GM20000 (cell line): ENCODE measurements around the gene PEAR1.

ENCODE experiments used
- DNase-seq: peaks from one replicate; pipeline ENCODE4 v3.0.0; 2012; ENCODE audit warnings: low spot score
- TF ChIP-seq, protein P1 (sequence below): IDR thresholded peaks from 2 replicates; pipeline ENCODE4 v1.5.1; 2012; ENCODE audit warnings: mild to moderate bottlenecking, control low read depth; ENCODE audit errors: extremely low read depth, missing control alignments

The PEAR1 gene

DNA sequence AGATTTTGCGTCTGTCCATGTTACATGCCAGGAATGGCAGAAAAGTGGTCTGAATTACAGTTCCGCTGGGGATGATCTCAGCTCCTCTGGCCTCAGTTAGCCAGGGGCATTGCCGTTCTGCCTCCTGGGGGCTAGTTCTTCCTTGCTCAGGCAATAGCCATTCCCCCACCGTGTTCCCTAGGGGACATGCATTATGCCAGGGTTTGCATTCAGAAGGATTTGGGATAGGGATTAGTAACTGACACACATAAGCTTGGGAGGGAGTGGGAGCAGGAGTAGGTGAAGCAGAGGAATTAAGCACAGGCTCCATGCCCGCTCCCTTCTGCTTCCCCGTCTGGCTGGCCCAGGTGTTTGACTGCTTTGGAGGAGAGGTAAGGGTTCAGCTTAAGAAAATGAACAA is 39.6 kb downstream of the PEAR1 start:
- TF ChIP-seq, protein P1, sequence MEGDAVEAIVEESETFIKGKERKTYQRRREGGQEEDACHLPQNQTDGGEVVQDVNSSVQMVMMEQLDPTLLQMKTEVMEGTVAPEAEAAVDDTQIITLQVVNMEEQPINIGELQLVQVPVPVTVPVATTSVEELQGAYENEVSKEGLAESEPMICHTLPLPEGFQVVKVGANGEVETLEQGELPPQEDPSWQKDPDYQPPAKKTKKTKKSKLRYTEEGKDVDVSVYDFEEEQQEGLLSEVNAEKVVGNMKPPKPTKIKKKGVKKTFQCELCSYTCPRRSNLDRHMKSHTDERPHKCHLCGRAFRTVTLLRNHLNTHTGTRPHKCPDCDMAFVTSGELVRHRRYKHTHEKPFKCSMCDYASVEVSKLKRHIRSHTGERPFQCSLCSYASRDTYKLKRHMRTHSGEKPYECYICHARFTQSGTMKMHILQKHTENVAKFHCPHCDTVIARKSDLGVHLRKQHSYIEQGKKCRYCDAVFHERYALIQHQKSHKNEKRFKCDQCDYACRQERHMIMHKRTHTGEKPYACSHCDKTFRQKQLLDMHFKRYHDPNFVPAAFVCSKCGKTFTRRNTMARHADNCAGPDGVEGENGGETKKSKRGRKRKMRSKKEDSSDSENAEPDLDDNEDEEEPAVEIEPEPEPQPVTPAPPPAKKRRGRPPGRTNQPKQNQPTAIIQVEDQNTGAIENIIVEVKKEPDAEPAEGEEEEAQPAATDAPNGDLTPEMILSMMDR, result no peak
- DNase-seq, result no peak

DNA sequence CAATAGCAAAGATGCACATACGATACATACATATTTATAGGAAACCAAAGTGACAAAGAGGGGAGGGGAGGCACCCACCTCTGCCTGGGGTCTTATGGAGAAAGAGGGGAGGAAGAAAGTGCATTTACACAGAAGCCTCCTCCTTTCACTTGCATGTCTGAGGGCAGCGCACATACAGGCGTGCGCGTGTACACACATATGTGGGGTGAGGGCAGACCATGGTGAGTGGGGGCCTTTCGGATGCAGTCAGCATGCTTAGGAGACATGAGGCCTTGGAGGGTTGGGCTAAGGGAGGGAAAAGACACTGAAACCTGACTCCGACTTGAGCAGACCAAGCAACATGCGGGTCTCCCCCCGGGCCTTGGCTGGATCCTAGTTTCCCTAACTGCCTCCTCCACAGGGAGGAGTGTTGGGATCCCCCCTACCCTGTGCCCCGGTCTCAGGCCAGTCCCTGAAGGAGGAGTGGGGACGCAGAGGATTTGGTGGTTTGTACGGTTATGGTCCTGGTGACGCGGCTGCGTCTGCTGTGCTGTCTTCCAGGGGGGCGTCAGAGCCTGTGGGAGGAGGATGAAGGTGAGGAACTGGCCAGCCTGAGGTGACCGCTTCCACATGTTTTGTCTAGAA is 42.1 kb downstream of the PEAR1 start:
- no peak for DNase-seq
- TF ChIP-seq, protein P1, result no peak

DNA sequence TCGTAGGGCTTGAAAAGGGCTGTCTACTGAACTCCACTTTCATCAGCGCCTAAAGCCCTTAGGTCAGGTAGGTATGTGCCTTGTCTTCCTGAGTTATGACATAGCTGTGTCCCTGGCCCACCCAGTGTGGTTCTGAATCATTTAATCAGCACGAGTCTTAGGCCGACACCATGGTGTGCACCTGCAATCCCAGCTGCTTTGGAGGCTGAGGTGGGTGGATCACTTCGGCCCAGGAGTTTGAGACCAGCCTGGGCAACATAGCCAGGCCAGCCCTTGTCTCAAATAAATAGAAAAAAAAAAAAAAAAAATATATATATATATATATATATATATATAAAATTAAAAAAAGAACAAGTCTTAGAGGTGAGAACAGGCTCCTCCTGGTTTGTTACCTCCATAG is 42.7 kb downstream of the PEAR1 start:
- TF ChIP-seq, protein P1, result no peak
- DNase-seq, result no peak

DNA sequence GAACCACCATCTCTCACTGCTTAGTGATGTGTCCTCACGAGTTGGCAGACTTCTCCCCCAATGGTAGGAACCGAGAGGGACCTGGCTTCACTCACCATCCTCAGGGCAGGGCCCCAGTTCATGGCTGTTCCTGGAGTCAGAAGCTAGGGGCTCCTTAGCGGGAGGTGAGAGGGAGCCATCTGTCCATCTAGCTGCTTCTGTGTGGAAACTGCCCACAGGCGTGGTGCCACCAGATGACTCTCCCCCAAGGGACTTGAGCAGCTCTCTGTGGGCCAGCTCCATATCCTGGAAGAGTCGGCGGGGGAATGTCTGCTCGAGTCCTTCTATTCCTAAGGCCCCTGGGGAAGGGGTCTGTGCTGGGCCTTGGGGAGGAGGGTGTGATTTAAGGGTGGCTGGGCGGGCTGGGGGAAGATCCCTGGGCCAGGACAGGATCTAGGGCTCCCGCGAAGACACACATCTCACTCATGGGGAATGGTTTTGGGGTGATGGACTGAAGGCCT is 43.3 kb downstream of the PEAR1 start:
- no peak for DNase-seq

DNA sequence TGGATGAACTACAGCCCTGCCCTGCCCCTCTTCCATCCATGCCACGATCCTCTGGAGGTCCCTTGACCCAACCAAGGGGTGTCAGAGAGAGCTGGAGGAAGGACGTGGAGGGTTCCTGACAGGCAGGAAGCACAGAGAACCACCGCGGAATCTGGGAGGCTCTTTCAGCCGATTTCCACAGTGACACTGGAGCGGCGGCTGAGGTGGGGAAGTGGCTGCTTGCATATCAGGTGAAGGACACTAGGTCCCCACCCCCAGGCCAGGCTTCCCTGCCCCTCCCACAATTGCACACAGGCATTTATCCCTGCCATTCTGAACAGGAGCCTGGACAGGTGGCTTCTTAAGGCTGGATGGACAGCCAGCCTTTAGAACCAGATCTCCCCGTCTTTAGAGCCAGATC is 44.4 kb downstream of the PEAR1 start:
- DNase-seq, result no peak
- TF ChIP-seq, protein P1, result no peak

More for the DNA sequence above, 43.3 kb downstream of the PEAR1 start:
- TF ChIP-seq, protein P1, result no peak

DNA sequence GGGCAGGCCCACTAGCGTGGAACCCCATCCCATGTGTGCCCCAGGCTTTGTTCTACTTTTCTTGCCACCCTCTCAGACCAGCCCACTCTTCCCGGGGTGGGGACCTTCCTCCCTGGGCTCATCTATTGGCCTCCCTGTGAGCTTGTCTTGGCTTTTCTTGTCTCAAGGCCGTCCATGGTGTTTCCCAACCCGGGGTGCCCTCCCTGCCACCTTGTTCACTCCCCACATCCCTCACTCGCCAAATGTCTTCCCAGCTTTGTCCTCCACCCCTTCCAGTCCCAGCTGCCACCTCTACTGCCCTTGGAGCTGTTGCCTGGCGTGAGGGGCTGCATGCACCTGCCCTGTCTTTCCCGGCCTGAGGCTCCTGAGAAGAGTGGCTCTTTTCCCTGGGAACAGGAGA is 45.3 kb downstream of the PEAR1 start:
- no peak for DNase-seq
- TF ChIP-seq, protein P1, result no peak

DNA sequence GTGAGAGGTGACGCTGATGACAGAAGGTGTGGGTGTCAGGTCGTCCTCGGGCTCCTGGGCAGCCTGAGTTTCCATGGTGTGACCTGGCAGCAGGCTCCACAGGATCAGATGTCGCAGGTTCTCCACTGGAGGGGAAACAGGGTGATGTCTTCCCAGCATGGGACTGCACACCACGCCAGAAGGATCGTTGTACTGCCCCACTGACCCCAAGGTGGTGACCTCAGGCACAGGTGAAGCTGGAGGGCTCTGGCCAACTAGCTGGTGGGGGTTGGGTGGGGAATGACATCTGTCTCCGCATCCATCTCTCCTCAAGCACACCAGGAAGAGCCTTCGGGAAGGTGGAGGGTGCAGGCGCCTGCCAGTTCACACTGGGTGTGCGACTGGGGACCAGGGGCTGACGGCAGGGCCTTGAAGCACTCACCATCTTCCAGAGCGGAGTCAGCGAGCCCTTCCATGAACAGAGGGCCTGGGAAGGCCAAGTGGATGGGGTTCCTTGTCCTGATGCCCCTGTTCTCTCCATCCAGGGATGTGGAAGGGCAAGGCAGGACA is 46.3 kb downstream of the PEAR1 start:
- TF ChIP-seq, protein P1, result no peak
- DNase-seq, result no peak
